ENCODE measurements around the gene PRMT7. TPM values are rescaled to one million over a fixed set of nuclear protein-coding genes. Genes with fewer than 3 reads are reported as not detected.

PRMT7 gene
- total and polyA plus RNA-seq, 8 donors: 29.0 to 66.3 (median 52.6) TPM

DNA sequence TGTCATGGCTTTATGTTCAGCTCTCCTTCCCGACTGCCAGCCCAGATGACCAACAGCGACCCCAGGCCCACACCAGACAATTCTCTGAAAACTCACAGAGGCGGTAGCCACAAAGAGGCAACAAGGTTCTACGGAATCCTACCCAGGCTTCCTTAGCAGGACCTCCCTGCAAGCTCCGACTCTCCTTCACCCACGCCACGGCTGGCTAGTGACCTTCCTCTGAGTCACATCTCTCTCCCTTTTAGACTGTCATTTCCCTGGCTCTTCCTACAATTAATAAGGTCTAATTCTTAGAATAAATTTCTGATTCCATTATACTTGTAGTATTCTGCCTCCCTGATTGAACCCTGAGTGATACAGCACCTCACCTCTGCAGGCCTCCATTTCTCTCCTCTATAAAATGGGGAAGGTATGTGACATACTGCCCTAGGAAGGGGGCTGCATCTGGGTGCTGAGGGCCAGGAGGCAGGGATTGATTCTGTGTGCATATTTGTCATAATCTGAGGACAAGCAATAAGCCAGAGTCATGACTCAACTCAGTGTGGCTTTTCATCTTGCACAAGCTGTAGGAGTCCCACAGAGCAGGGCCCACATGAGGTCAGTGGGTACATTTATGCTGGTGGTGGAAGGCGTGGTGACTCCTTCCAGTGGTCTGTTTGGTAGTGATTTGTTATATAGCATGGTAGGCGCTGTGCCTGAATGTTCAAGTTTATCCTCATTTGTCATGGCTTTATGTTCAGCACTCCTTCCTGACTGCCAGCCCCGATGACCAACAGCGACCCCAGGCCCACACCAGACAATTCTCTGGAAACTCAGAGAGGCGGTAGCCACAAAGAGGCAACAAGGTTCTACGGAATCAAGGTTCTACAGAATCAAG, 91.3 kb downstream of the PRMT7 start:
- intact Hi-C loops (cut with DNase I): no loop called here
- Histone ChIP-seq H3K9me3 (no peaks in the 10 kb centered on the region), H3K4me1 (peaks cover 0 to 6% of the 10 kb centered on the region in 2 donors), H3K27ac (no peak overlapping the region), H3K36me3 (no peaks in the 10 kb centered on the region), H3K4me3 (no peak overlapping the region), H3K27me3 (no peaks in the 10 kb centered on the region)
- TF ChIP-seq, protein P1, sequence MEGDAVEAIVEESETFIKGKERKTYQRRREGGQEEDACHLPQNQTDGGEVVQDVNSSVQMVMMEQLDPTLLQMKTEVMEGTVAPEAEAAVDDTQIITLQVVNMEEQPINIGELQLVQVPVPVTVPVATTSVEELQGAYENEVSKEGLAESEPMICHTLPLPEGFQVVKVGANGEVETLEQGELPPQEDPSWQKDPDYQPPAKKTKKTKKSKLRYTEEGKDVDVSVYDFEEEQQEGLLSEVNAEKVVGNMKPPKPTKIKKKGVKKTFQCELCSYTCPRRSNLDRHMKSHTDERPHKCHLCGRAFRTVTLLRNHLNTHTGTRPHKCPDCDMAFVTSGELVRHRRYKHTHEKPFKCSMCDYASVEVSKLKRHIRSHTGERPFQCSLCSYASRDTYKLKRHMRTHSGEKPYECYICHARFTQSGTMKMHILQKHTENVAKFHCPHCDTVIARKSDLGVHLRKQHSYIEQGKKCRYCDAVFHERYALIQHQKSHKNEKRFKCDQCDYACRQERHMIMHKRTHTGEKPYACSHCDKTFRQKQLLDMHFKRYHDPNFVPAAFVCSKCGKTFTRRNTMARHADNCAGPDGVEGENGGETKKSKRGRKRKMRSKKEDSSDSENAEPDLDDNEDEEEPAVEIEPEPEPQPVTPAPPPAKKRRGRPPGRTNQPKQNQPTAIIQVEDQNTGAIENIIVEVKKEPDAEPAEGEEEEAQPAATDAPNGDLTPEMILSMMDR (IDR thresholded peaks at IDR 0.05): no peak
- ATAC-seq (no peak), DNase-seq (no peak)

DNA sequence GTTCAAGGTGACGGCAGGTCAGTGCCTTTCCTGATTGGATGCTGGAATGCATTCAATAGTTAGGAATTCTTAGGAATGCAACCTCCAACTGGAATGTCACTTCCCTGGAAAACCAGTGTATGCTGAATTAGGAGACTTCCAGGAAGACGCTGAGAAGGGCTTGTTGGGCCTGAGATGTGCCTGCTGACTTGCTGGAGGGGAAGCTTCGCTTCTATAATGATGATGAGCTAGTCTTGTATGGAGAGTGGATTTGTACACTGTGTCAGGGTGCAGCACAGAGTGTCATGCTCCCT, 91.9 kb downstream of the PRMT7 start:
- TF ChIP-seq, protein P1 (IDR thresholded peaks at IDR 0.05): no peak
- DNase-seq (no peak), ATAC-seq (no peak)
- Histone ChIP-seq H3K27me3 (no peaks in the 10 kb centered on the region), H3K4me1 (peaks cover 0 to 6% of the 10 kb centered on the region in 2 donors), H3K9me3 (no peaks in the 10 kb centered on the region), H3K4me3 (no peak overlapping the region), H3K36me3 (no peaks in the 10 kb centered on the region), H3K27ac (no peak overlapping the region)
- intact Hi-C loops (cut with DNase I): no loop called here

DNA sequence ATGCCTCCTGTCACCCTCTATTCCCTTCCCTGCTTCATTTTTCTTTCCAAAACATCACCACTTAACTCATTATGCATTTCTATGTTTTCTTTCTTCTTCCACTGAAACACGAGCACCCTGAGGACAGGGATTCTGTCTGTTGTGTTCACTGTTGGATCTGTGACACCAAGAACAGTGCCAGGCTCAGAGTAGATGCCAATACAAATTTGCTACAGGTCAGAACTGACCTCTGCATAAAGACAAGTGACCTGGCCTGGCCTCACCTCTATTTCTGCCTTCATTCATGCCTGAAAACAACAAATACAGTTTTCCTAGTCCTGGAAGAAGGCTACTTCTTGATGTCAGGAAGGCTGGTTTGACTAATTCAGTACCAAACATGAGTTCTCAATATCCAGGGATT, 92.4 kb downstream of the PRMT7 start:
- Histone ChIP-seq H3K4me1 (peaks cover 0 to 6% of the 10 kb centered on the region in 2 donors), H3K27ac (no peak overlapping the region), H3K9me3 (no peaks in the 10 kb centered on the region), H3K27me3 (no peaks in the 10 kb centered on the region), H3K36me3 (no peaks in the 10 kb centered on the region), H3K4me3 (no peak overlapping the region)
- intact Hi-C loops (cut with DNase I): no loop called here
- TF ChIP-seq, protein P1 (IDR thresholded peaks at IDR 0.05): no peak
- no peak for ATAC-seq
- DNase-seq: no peak

DNA sequence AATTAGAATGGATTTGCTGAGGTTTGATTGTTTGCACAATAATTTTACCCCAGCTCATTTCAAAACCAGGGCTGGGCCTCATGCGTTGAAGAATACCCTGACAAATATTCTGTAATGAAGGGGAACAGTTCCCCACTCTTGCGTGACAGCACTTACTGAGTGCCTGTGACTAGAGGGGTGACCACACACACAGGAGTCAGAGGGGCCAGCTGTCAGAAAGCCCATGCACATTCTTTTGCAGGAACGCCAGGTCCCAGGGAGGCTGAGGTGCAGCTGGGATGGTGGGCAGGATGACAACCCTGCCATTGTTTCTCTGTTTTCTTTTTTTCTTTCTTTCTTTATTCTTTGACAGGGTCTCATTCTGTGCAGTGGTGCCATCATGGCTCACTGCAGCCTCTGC, 92.9 kb downstream of the PRMT7 start:
- Histone ChIP-seq H3K36me3 (no peaks in the 10 kb centered on the region), H3K4me1 (peaks cover 0 to 6% of the 10 kb centered on the region in 2 donors)
- intact Hi-C loops (cut with DNase I): no loop called here

DNA sequence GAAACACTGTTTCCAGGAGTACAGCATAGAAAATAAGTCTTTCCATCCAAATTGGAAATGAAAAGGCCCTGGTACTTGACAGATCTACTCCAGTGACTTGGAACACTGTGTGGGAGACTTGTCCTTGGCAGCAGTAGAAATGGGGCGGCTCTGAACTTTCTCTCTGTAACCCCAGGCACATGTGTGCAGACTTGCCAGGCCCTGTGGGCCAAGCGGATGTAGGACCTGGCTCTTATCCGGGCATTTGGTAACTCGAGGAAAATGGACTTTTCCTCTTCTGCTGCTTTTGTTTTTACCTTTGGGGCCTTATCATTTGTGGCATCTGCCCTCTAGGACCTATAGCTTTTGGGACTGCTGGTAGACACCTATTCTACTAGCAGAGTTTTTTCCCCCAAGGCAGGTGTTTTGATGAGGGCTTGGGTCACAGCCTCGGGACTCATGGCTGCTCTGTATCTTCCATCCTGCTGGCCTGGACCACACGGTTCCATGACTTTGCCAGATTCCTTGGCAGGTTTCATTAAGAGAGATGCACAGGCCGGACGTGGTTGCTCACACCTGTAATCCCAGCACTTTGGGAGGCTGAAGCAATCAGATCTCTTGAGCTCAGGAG, 94.0 kb downstream of the PRMT7 start:
- Histone ChIP-seq H3K4me3 (no peak overlapping the region), H3K9me3 (no peaks in the 10 kb centered on the region), H3K27ac (no peak overlapping the region), H3K36me3 (no peaks in the 10 kb centered on the region), H3K27me3 (no peaks in the 10 kb centered on the region), H3K4me1 (peaks cover 0 to 6% of the 10 kb centered on the region in 2 donors)
- intact Hi-C loops (cut with DNase I): no loop called here
- TF ChIP-seq, protein P1 (IDR thresholded peaks at IDR 0.05): no peak
- no peak for DNase-seq
- no peak for ATAC-seq

More for the DNA sequence above, 92.9 kb downstream of the PRMT7 start:
- no peaks in the 10 kb centered on the region for H3K9me3 ChIP-seq
- no peaks in the 10 kb centered on the region for H3K27me3 ChIP-seq
- H3K4me3 ChIP-seq: no peak overlapping the region
- TF ChIP-seq, protein P1 (IDR thresholded peaks at IDR 0.05): no peak
- ATAC-seq: no peak
- H3K27ac ChIP-seq: no peak overlapping the region
- no peak for DNase-seq
